Measurements from ENCODE around the gene ARHGAP25. TPM values are rescaled to one million over a fixed set of nuclear protein-coding genes. Genes with fewer than 3 reads are reported as not detected.

Gene ARHGAP25
- total and polyA plus RNA-seq, 12 donors = 2.6 to 17.3 (median 5.2) TPM

GRCh38 chr2:68726608-68727367 lies 7.8 kb upstream of the ARHGAP25 start:
- peaks cover 0 to 8% (median 0%) of the 10 kb centered on the region in 7 donors for H3K27me3 ChIP-seq
- H3K9me3 ChIP-seq = no peaks in the 10 kb centered on the region
- intact Hi-C loops (cut with DNase I) = no loop called here
- no peak for TF ChIP-seq CTCF (IDR thresholded peaks at IDR 0.05)
- peaks cover 0 to 24% (median 0%) of the 10 kb centered on the region in 9 donors for H3K4me1 ChIP-seq
- 83 to 85% methylated on average over 11 of the region's 11 CpGs for WGBS, 2 donors
- DNase-seq (no peak), ATAC-seq (peak in 1 of 8 donors; percentile 55)
- H3K27ac ChIP-seq = peak overlapping the region in 1 of 10 donors; percentile 59
- H3K36me3 ChIP-seq = no peaks in the 10 kb centered on the region
- H3K4me3 ChIP-seq = no peak overlapping the region

- Histone ChIP-seq H3K27ac (peak overlapping the region in 1 of 10 donors; percentile 59), H3K27me3 (peaks cover 0 to 8% (median 0%) of the 10 kb centered on the region in 7 donors), H3K36me3 (no peaks in the 10 kb centered on the region), H3K9me3 (no peaks in the 10 kb centered on the region), H3K4me1 (peaks cover 0 to 31% (median 0%) of the 10 kb centered on the region in 9 donors), H3K4me3 (no peak overlapping the region)
- intact Hi-C loops (cut with DNase I) = no loop called here
- no peak for TF ChIP-seq CTCF (IDR thresholded peaks at IDR 0.05)
- WGBS, 2 donors = 77 to 80% methylated on average over 6 of the region's 6 CpGs
- no peak for DNase-seq
- no peak for ATAC-seq
Observed at GRCh38 chr2:68727683-68728375, 6.8 kb upstream of the ARHGAP25 start.

- no peak overlapping the region for H3K4me3 ChIP-seq
- WGBS, 2 donors = 68 to 71% methylated on average over 6 of the region's 6 CpGs
- peaks cover 0 to 8% (median 0%) of the 10 kb centered on the region in 7 donors for H3K27me3 ChIP-seq
- no peak for TF ChIP-seq CTCF (IDR thresholded peaks at IDR 0.05)
- H3K36me3 ChIP-seq = no peaks in the 10 kb centered on the region
- intact Hi-C loops (cut with DNase I) = no loop called here
- ATAC-seq = no peak
- no peak for DNase-seq
- H3K4me1 ChIP-seq = peaks cover 0 to 47% (median 0%) of the 10 kb centered on the region in 9 donors
- no peak overlapping the region for H3K27ac ChIP-seq
- H3K9me3 ChIP-seq = no peaks in the 10 kb centered on the region
Observed at GRCh38 chr2:68730828-68731227, 3.8 kb upstream of the ARHGAP25 start.

GRCh38 chr2:68732036-68732932 lies 2.3 kb upstream of the ARHGAP25 start:
- Histone ChIP-seq H3K9me3 (no peaks in the 10 kb centered on the region), H3K4me1 (peaks cover 0 to 35% (median 0%) of the 10 kb centered on the region in 9 donors), H3K4me3 (no peak overlapping the region), H3K36me3 (no peaks in the 10 kb centered on the region), H3K27me3 (peaks cover 0 to 3% (median 0%) of the 10 kb centered on the region in 7 donors), H3K27ac (peak overlapping the region in 4 of 10 donors; percentile 23 to 94 (median 34))
- ATAC-seq (peak in 7 of 8 donors; percentile 40 to 63 (median 62)), DNase-seq (peak in 1 of 2 donors; percentile 25)
- intact Hi-C loops (cut with DNase I) = no loop called here
- no peak for TF ChIP-seq CTCF (IDR thresholded peaks at IDR 0.05)
- 86 to 89% methylated on average over 19 of the region's 19 CpGs for WGBS, 2 donors
